A549 (cell line): Measurements from ENCODE around the gene PDGFA.

Experiments
- CTCF ChIP-seq: fragments of >200 bp; sonication (Bioruptor Twin); formaldehyde crosslinking; IDR thresholded peaks from 3 replicates; pipeline ENCODE4 v1.5.1; 2016
- RFX5 ChIP-seq: fragments of 450-650 bp; IDR thresholded peaks from 2 replicates; pipeline ENCODE4 v1.7.1; 2014; ENCODE audit warnings: antibody characterized with exemption, mild to moderate bottlenecking, moderate library complexity
- SREBF2 ChIP-seq: fragments of 450-650 bp; IDR thresholded peaks from 2 replicates; pipeline ENCODE4 v1.6.1; 2014; ENCODE audit warnings: mild to moderate bottlenecking, moderate library complexity

- TF ChIP-seq SREBF2 (no peak), CTCF (no peak), RFX5 (no peak)
These were observed 24.3 kb downstream of the PDGFA start for GRCh38 chr7:495326-495725.
